ENCODE data around the gene B3GAT1. TPM values are rescaled to one million over a fixed set of nuclear protein-coding genes. Genes with fewer than 3 reads are reported as not detected.
"Not testable (repeated sequence)": the region's sequence is repeated elsewhere in the genome, so short reads cannot be mapped to it uniquely, and the experiment has no call there.

The B3GAT1 gene, protein sequence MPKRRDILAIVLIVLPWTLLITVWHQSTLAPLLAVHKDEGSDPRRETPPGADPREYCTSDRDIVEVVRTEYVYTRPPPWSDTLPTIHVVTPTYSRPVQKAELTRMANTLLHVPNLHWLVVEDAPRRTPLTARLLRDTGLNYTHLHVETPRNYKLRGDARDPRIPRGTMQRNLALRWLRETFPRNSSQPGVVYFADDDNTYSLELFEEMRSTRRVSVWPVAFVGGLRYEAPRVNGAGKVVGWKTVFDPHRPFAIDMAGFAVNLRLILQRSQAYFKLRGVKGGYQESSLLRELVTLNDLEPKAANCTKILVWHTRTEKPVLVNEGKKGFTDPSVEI
- 0.43 TPM in 1 of 2 replicates, not detected in the other for total RNA-seq (2014; rRNA removed; shearing (Covaris generic); ENCODE audit: low replicate concordance)

DNA sequence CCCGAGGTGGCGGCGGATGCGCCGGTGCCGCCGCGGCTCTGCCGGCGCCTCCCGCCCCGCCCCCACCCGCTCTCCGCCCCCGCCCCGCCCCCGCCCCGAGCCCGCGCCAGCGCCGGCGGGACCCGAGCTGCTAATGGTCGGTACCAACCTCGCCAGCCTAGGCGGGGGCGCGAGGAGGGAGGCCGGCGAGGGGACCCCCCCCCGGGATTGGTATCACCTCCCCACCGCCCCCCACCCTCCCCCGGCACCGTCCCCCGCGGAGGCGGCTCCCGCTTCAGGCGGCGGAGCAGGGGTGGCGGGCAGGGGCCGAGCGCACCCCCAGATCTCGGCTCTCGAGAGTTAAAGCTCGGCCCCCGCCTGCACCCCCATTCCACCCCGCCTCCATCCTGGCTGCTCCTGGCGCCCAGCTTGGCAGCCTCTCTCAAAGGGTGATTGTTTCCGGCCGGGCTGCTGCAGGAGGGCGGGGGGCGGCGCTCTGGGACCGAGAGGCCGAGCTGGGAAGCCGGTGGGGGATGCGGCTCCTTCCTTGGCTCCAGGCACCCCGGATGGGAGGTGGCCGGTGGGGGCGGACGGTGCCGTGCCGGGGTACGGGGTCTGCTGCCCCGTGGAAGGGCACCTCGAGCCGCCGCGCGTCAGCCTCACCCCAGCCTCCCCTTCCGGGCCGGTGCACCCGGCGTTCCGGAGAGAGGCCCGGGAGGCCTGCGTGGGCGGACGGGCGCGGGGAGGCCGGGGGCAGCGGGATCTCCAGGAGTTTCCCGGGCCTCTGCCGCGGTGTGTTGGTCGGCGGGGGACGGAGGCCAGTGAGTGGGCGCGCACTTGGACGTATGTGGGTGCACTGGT, at the start of gene B3GAT1:
Gene B3GAT1 (minus strand): TSS at position 40 of the 840 bp plus-strand sequence. CDS start 24,583 bp downstream, outside the sequence.
- peak within 1 kb of the TSS; percentile 16; the same call in 1 of the 2 replicates for H3K4me3 ChIP-seq
- no peaks in the 10 kb centered on the region for H3K36me3 ChIP-seq
- DNase-seq: no peak
- H3K27me3 ChIP-seq: peaks cover 36% of the 10 kb centered on the region
- H3K9me3 ChIP-seq: no peaks in the 10 kb centered on the region

DNA sequence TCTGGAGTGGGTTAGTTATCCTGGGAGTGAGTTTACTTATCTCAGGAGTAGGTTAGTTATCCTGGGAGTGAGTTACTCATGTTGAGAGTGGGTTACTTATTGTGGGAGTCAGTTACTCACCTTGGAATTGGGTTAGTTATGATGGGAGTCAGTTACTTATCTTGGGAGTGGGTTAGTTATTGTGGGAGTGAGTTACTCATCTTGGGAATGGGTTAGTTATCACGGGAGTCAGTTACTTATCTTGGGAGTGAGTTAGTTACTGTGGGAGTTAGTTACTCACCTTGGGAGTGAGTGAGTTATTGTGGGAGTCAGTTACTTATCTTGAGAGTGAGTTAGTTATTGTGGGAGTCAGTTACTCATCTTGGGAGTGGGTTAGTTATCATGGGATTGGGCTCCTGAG, 49.6 kb upstream of the B3GAT1 start:
- peaks cover 2% of the 10 kb centered on the region; the same call in 1 of the 2 replicates for H3K27me3 ChIP-seq
- no peak overlapping the region for H3K4me3 ChIP-seq
- H3K9me3 ChIP-seq: no peaks in the 10 kb centered on the region
- H3K36me3 ChIP-seq: no peaks in the 10 kb centered on the region
- no peak for DNase-seq

DNA sequence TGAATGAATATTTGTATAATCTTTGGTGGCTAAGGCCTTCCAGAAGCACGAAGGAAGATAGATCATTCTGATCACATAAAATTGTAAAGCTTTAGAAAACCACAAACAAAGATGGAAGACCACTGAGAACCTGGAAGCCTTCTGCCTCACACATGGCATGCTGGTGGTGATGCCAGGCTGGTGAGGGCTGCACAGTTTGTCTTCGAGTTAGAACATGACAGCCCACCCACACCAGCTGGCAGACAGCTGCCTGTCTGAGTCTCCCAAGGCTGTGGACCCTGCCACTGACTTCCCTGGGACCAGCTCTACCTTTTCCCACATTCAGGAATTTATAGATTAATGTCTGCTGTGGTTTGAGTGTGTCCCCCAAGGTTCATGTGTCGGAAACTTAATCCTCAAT, 48.8 kb upstream of the B3GAT1 start:
- Histone ChIP-seq H3K9me3 (no peaks in the 10 kb centered on the region; the same call in 1 of the 2 replicates), H3K27me3 (no peaks in the 10 kb centered on the region), H3K4me3 (no peak overlapping the region), H3K36me3 (no peaks in the 10 kb centered on the region)
- DNase-seq: no peak

DNA sequence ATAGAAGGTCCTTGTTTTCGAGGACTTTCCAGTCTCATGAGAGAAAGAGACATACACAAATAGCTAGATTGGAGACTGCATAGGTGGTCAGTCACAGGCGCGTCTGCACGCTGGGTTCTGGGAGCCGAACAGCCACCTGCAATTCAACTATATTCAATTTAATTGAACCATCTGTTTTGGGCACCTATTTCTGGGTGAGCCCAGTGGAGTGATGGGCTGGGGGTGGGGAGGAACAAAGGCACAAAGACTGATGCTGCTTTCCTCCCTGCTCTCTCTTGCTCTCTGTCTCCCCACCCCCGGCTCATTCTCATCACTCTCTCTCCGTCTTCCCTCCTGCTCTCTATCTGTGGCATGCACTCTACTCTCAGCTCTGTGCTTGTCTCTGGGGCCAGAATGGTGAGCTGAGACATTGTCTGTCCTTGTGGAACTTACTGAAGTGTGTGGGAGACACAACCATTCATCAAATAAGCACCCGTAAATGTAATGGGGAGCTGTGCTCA, 48.1 kb upstream of the B3GAT1 start:
- Histone ChIP-seq H3K27me3 (no peaks in the 10 kb centered on the region), H3K9me3 (no peaks in the 10 kb centered on the region; the same call in 1 of the 2 replicates)

DNA sequence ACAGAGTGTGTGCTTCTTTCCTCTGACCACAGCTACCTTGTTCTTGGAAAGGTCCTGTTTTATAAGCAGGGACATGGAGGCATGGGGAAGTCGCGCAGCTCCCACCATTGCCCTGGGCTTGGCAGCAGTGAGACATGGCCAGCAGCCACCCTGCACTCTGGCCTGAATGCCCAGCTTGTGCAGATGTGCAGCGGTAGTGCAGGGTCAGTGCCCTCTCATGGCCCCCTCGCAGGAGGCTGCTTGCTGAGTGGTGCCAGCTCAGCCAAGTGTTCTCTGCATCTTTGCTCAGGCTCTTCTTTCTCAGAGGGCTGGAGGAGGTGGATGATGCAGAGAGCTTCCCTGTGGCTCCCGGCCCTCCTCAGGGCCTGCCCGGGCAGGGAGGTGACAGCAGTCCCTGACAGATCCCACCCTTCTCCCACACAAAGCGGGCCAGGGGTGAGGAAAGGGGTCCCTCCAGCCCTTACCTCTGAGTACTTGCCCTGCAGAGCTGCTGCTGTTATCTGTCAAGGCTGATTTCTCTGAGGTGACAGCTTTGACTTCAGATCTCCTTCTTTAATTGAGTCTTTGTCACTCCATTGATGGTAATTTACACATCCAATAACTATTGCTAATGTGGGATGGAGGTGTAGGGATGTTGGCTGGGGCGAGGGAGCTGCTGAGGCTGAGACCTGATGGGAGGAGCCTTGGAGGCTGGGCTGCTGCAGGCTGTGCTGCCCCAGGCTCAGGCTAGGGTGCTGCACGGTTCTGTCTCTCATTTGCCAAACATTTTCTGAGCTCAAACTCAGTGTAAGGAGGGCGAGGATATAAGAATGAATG, 47.4 kb upstream of the B3GAT1 start:
- H3K27me3 ChIP-seq: no peaks in the 10 kb centered on the region
- no peaks in the 10 kb centered on the region; the same call in 1 of the 2 replicates for H3K9me3 ChIP-seq
- H3K36me3 ChIP-seq: no peaks in the 10 kb centered on the region
- DNase-seq: no peak
- H3K4me3 ChIP-seq: no peak overlapping the region

More for the DNA sequence above, 48.1 kb upstream of the B3GAT1 start:
- H3K4me3 ChIP-seq: no peak overlapping the region
- DNase-seq: no peak
- H3K36me3 ChIP-seq: no peaks in the 10 kb centered on the region

DNA sequence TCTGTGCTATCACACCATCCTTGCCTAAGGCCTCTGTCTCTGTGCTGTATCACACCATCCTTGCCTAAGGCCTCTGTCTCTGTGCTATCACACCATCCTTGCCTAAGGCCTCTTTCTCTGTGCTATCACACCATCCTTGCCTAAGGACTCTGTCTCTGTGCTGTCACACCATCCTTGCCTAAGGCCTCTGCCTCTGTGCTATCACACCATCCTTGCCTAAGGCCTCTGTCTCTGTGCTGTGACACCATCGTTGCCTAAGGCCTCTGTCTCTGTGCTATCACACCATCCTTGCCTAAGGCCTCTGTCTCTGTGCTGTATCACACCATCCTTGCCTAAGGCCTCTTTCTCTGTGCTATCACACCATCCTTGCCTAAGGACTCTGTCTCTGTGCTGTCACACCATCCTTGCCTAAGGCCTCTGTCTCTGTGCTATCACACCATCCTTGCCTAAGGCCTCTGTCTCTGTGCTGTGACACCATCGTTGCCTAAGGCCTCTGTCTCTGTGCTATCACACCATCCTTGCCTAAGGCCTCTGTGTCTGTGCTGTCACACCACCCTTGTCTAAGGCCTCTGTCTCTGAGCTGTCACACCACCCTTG, 45.5 kb upstream of the B3GAT1 start:
- not testable (repeated sequence) for H3K9me3 ChIP-seq, DNase-seq, H3K27me3 ChIP-seq, H3K4me3 ChIP-seq, H3K36me3 ChIP-seq

DNA sequence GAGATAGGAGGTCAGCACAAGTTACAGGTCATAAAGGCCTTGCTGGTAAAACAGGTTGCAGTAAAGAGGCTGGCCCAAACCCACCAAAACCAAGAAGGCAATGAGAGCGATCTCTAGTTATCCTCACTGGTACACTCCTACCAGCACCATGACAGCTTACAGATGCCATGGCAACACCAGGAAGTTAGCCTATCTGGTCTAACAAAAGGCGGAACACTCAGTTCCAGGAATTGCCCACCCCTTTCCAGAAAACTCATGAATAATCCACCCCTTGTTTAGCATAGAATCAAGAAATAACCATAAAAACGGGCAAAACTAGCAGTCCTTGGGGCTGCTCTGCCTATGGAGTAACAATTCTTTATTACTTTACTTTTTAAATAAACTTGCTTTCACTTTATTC, 43.5 kb upstream of the B3GAT1 start:
- Histone ChIP-seq H3K27me3 (no peaks in the 10 kb centered on the region), H3K4me3 (no peak overlapping the region), H3K36me3 (no peaks in the 10 kb centered on the region), H3K9me3 (no peaks in the 10 kb centered on the region; the same call in 1 of the 2 replicates)
- DNase-seq: no peak

DNA sequence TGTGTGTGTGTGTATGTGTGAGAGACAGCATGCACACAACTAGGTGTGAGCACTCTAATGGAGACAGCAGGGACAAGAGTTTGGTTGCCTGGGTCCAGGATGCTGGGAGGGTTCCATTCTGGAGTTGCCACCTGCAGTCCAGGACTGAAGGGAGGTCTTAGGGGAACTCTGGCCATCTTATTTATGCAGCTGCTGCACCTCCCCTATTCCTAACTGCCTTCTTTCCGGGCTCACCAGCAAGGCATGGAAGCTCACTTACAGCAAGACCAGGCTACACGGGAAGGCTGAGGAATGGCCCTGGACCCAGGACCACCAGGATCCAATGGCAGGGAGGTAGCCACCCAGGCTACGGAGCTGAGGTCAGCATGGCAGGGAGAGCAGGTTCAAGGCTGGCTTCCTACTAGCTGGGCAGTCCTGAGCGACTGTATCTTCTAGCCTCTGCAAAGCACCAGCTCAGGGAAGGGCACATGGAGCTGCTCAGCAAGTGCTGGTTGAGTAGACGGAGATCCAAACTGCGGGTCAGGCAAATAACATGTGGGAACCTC, 42.2 kb upstream of the B3GAT1 start:
- no peaks in the 10 kb centered on the region for H3K27me3 ChIP-seq
- no peak overlapping the region for H3K4me3 ChIP-seq
- DNase-seq: no peak
- no peaks in the 10 kb centered on the region for H3K36me3 ChIP-seq
- no peaks in the 10 kb centered on the region; the same call in 1 of the 2 replicates for H3K9me3 ChIP-seq

DNA sequence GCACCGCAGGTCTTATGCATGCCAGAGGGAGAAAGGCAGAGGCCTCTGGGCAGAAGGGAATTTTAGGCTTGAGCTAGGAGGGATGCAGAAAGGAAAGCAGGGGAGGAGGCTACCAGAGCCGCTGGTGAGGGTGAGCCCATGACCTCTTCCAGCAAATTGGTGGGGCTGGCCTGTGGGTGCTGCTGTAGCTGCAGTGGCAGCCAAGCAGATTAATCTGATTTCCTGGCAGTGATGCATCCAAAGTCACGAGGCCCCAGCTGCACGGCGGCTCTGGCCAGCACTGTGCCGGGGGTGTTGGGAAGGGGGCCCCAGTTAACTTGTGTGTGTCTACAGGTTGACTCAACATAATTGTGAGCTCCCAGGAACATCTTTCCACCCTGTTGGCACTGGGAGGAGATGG, 41.4 kb upstream of the B3GAT1 start:
- Histone ChIP-seq H3K9me3 (no peaks in the 10 kb centered on the region; the same call in 1 of the 2 replicates), H3K36me3 (no peaks in the 10 kb centered on the region), H3K4me3 (no peak overlapping the region), H3K27me3 (no peaks in the 10 kb centered on the region)
- no peak for DNase-seq

DNA sequence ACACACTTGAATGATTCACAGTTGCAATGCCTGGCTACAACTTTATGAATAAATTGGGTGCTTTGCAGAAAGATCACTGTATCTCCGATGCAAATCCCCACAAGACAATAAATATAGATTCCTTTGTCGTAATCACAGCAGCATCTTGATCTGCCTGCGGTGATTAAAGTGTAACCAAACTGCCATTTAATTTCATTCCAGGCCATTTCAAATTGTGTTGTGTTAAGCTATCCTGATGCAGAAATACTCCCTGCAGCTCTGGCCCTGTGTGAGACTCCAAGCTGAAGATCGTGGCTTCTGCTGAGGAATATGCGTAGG, 40.8 kb upstream of the B3GAT1 start:
- Histone ChIP-seq H3K4me3 (no peak overlapping the region), H3K36me3 (no peaks in the 10 kb centered on the region), H3K27me3 (no peaks in the 10 kb centered on the region), H3K9me3 (no peaks in the 10 kb centered on the region; the same call in 1 of the 2 replicates)
- DNase-seq: no peak

DNA sequence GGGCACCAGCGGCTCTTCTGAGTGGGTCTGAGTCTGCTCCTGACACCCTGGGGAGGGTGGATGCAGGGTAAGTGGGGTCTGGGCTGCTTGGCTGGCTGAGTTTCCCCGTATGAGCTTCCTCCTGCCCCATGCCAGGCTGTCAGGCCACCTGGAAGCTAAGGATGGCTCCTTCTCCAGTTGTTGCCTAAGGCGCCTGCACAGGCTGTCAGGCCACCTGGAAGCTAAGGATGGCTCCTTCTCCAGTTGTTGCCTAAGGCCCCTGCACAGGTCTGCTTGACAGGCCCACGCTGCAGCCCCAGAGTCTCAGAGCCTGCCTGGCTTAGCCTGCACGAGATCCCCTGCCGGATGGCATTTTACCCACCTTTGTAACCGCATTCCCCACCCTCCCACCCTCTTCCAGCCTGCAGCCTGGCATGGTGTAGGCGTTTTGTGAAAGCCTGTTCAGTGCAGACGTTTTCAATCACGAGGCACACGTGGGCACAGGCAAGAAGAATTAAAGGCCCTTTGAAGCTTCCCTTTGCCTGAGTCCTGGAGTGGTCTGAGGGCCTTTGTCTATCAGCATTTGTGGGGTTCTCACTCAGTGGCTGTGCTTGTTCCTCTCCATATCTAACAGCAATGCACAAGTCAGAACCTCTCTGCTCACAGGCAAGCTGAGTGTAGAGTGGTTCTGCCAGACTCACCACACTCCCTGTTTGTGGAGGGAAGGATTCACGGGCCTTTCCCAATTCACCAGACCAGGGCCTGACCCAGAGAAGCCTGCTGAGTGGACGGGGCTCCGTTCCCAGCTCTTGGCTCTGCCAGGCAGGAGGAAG, 40.2 kb upstream of the B3GAT1 start:
- DNase-seq: no peak
- Histone ChIP-seq H3K9me3 (no peaks in the 10 kb centered on the region; the same call in 1 of the 2 replicates), H3K27me3 (no peaks in the 10 kb centered on the region), H3K36me3 (no peaks in the 10 kb centered on the region), H3K4me3 (no peak overlapping the region)

DNA sequence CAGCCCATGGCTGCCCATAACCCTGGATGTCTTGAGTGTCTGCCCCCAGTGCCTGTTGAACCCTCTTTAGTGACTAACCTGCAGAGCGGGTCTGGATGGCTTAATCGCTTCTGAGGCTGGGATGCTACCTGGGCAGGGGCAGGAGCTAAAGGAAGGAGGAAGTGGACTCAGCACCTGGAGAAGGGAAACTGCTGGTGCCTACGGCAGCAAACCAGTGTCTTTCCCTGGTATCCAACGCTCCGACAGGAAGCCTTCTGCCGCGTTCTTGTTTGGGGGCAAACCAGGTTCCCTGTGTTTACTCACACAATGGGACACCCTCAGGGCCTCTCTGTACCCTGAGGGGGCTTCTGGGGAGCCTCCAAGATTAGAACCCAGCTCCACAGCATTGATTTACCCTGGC, 38.1 kb upstream of the B3GAT1 start:
- no peaks in the 10 kb centered on the region; the same call in 1 of the 2 replicates for H3K27me3 ChIP-seq
- no peaks in the 10 kb centered on the region for H3K36me3 ChIP-seq

DNA sequence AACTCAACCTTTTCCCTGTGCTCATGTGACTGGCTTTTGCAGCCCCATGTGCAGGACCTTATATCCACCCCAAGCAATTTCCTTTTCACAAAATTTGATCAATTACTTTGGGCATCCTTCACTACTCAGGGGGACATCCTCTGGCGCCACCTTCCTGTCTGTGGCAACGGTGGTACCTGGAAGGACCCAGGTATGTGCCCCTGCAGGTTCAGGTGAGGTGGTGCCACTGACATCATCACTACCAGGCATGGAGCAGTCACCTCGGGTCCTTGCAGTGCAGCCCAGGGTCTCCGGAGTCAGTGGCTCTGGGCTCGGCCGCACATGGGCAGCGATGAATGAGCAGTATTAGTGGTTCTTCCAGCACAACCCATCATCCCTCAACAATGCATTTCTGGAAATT, 37.7 kb upstream of the B3GAT1 start:
- Histone ChIP-seq H3K36me3 (no peaks in the 10 kb centered on the region), H3K9me3 (no peaks in the 10 kb centered on the region), H3K4me3 (no peak overlapping the region), H3K27me3 (no peaks in the 10 kb centered on the region; the same call in 1 of the 2 replicates)
- DNase-seq: no peak

More for the DNA sequence above, 38.1 kb upstream of the B3GAT1 start:
- Histone ChIP-seq H3K9me3 (no peaks in the 10 kb centered on the region), H3K4me3 (no peak overlapping the region)
- no peak for DNase-seq

DNA sequence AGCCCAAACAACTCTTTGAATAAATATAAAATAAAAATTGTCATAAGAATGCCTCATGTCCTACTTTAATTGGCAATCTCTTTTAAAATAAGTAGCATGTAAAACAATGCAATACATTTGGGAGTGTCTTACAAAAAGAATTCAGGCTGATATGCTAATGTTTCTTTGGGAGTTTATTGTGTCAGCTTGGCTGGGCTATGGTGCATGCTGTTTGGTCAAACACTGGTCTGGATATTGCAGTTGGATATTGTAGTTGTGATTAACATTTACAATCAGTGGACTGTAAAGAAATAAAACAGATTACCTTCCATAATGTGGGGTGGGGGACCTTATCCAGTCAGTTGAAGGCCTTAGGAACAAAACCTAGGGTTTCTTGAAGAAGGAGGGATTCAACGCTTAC, 37.0 kb upstream of the B3GAT1 start:
- H3K9me3 ChIP-seq: no peaks in the 10 kb centered on the region

DNA sequence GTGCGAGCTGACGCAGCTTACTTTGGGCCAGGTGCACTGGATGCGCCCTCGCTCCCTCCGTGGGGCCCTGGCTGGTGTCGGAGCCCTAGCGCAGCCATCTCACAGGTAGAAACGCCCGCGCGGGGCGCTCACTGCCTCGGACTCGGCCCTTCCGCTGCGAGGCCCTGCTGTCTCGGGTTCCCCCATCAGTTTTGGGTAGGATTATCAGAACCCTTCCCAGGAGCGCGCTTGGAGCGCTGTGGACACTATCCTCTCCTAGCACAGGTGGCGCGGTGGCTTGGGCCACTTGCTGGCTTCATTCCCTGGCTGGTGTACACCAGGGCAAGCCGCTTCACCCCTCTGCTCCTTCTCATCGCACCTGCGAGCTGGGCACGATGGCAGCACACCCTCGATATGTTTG, 35.7 kb upstream of the B3GAT1 start:
- Histone ChIP-seq H3K9me3 (no peaks in the 10 kb centered on the region), H3K36me3 (no peaks in the 10 kb centered on the region), H3K4me3 (no peak overlapping the region), H3K27me3 (no peaks in the 10 kb centered on the region; the same call in 1 of the 2 replicates)
- no peak for DNase-seq

More for the DNA sequence above, 37.0 kb upstream of the B3GAT1 start:
- DNase-seq: no peak
- Histone ChIP-seq H3K27me3 (no peaks in the 10 kb centered on the region; the same call in 1 of the 2 replicates), H3K36me3 (no peaks in the 10 kb centered on the region), H3K4me3 (no peak overlapping the region)
